H1 (cell line): Measurements from ENCODE around the gene TBC1D20.

ENCODE experiments used
- POLR2AphosphoS5 ChIP-seq: IDR thresholded peaks from 2 replicates; pipeline ENCODE4 v1.6.1; 2011; ENCODE audit warnings: low read depth, low read length
- RFX5 ChIP-seq: IDR thresholded peaks from 2 replicates; pipeline ENCODE4 v1.6.1; 2011; ENCODE audit warnings: low read depth, low read length, improper control_type of control experiment, borderline replicate concordance
- TF ChIP-seq, protein P1 (sequence below): IDR thresholded peaks from 2 replicates; pipeline ENCODE4 v1.6.1; 2012; ENCODE audit warnings: inconsistent platforms

GRCh38 chr20:421685-422250 is 40.6 kb downstream of the TBC1D20 start:
- TF ChIP-seq, protein P1, sequence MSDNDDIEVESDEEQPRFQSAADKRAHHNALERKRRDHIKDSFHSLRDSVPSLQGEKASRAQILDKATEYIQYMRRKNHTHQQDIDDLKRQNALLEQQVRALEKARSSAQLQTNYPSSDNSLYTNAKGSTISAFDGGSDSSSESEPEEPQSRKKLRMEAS: no peak
- TF ChIP-seq POLR2AphosphoS5 (no peak), RFX5 (no peak)
